A673 (cell line): ENCODE results near the gene RNU1-4.
"Not testable (repeated sequence)": the region's sequence is repeated elsewhere in the genome, so short reads cannot be mapped to it uniquely, and the experiment has no call there.

Source experiments
- EZH2 ChIP-seq: fragments of 200-600 bp; sonication (generic); IDR thresholded peaks from 2 replicates; pipeline ENCODE4 v1.6.1; 2017; ENCODE audit warnings: borderline replicate concordance, low read depth, mild to moderate bottlenecking, mixed read lengths, antibody characterized with exemption, low read length; ENCODE audit not compliant: poor library complexity, severe bottlenecking
- TF ChIP-seq, protein P1 (sequence below): fragments of 300-800, 200-600 bp; sonication (generic); conservative IDR thresholded peaks from 2 replicates; pipeline ENCODE4 v1.5.1; 2017; ENCODE audit warnings: low read depth, mild to moderate bottlenecking, antibody characterized with exemption, low read length, moderate library complexity, mixed read lengths

DNA sequence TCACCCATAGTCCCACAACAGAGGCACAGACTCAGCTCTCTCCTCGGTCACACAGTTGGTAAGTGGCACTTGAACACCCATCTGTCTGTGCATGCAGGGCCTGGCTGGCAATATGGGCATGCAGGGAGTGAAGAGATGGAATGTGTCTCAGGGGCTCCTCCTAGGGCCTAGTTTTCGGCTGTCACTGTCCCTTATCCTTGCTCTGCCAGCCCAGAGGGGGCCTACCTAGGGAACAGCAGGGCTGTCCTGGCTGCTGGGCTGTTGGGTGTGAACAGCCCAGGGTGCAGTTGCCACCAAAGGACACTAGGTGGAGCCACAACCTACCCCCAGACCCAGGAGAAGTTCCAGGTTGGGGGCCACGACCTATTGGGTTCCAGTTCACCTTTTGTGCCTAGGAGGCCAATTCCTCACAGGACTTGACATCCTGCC lies 30.6 kb upstream of the RNU1-4 start:
- TF ChIP-seq, protein P1, sequence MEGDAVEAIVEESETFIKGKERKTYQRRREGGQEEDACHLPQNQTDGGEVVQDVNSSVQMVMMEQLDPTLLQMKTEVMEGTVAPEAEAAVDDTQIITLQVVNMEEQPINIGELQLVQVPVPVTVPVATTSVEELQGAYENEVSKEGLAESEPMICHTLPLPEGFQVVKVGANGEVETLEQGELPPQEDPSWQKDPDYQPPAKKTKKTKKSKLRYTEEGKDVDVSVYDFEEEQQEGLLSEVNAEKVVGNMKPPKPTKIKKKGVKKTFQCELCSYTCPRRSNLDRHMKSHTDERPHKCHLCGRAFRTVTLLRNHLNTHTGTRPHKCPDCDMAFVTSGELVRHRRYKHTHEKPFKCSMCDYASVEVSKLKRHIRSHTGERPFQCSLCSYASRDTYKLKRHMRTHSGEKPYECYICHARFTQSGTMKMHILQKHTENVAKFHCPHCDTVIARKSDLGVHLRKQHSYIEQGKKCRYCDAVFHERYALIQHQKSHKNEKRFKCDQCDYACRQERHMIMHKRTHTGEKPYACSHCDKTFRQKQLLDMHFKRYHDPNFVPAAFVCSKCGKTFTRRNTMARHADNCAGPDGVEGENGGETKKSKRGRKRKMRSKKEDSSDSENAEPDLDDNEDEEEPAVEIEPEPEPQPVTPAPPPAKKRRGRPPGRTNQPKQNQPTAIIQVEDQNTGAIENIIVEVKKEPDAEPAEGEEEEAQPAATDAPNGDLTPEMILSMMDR = not testable (repeated sequence)
- not testable (repeated sequence) for TF ChIP-seq EZH2
